ENCODE measurements around the gene SCGB1A1. TPM values are rescaled to one million over a fixed set of nuclear protein-coding genes. Genes with fewer than 3 reads are reported as not detected.
A peak's percentile ranks its signal among the peaks of the same experiment; 100 is the strongest.

The SCGB1A1 gene
- total RNA-seq, 2 experiments from 2014 or later: not detected

DNA sequence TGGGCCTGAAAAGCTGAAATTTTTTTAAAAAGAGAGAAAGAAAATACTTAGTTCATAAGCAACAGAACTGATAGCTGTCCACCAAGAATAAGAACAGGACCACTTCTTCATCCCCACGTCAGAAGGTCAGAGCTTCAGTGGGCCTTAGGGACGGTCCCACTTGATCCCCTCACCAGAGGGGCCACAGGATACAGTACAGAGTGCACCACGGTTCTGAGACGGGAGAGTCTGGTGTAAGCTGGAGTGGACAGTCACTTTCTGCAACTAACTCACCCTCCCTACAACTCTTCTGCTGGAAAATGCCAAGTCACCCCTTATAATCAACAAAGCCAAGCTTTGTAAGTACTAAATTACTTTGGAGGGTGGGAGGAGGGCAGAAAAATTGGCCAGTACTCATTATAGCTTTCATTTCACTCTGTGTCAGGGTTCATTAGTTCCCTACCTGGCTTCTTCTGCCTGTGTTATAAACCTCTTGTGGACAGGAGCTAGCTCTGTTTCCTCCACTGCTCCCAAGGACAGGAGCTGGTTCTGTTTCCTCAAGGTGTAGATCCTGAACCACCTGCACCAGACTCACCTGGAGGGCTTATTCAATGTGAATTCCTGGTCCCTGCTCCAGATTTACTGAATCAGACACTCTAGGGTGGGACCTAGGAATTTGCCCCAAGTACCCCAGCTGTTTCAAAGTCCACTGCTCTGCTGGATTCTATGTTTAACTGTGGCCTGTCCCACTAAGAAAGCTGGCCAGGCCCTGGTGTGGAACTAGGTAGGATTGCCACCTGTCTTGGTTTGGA lies 39.6 kb downstream of the SCGB1A1 start:
- Mint-ChIP-seq H3K4me1 (ENCODE audit: low read depth) (peaks cover 3% of the 10 kb centered on the region), H3K27me3 (no peaks in the 10 kb centered on the region), H3K9me3 (no peaks in the 10 kb centered on the region), H3K4me3 (no peak overlapping the region), H3K27ac (no peak overlapping the region), H3K36me3 (no peaks in the 10 kb centered on the region)
- intact Hi-C loops (cut with micrococcal nuclease): no loop called here
- POLR2A ChIA-PET: no interaction called here
- DNase-seq: no peak
- CTCF ChIA-PET: interaction anchor here (1.0 to 1.6 kb wide), 2 partner anchors 34 to 63 kb away, joined by 3 to 6 read pairs; no protein-coding TSS in a partner anchor

DNA sequence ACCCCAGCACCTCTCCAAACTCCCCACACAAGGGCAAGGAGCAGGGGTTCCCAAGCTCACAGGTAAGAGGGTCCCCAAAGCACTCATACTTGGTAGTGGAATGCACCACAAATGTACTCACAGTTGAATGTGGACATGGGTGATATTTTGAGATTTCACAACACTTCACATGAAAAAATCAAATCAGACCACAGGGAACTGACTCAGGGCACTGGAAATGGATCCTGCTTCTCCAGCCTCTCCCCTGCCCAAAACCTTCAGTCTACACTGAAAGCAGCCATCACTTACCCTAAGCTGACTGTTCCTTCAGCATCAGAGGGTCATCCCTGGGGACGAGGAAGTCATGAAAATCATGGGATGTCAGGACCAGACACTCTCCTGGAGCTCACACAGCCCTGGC lies 40.2 kb downstream of the SCGB1A1 start:
- ChIA-PET POLR2A (no interaction called here), CTCF (interaction anchor here (1.0 to 1.6 kb wide), 2 partner anchors 34 to 64 kb away, joined by 3 to 6 read pairs; no protein-coding TSS in a partner anchor)
- Mint-ChIP-seq H3K36me3 (no peaks in the 10 kb centered on the region), H3K27ac (no peak overlapping the region), H3K4me1 (ENCODE audit: low read depth) (peaks cover 4% of the 10 kb centered on the region), H3K27me3 (no peaks in the 10 kb centered on the region), H3K4me3 (no peak overlapping the region), H3K9me3 (no peaks in the 10 kb centered on the region)
- DNase-seq: no peak
- intact Hi-C loops (cut with micrococcal nuclease): no loop called here

DNA sequence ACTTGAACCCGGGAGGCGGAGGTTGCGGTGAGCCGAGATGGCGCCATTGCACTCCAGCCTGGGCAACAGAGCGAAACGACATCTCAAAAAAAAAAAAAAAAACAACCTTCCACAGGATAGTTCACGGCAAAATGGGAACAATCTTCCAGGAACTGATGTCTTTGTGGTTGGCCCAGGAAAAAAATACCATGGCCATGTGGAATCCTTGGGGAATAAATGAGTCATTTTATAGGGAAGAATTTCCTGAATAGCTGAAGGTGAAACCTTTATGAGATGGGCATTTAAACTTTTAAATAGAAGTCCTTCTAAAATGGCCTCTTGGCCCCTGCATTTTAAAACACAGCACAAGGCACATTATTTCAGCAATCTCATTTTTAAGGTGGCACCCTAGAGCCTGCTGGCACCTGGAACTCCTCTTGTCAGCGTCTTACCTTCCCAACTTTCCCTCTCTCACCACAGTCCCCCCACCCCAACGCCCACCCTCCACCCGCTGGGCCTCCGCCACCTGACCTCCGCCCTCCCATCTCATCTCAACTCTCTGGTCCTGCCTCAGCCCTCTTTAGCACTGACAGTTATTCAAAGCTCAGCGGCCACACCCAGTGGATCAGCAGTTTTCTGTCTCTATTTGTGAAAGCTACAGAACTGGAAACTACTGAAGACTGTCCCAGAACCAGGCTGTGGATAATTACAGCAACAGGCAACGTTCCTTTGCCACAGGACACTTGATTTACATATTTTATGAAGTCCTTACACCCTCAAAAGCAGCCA lies 43.1 kb downstream of the SCGB1A1 start:
- intact Hi-C loops (cut with micrococcal nuclease): no loop called here
- H3K27me3 Mint-ChIP-seq: no peaks in the 10 kb centered on the region
- H3K27ac Mint-ChIP-seq: no peak overlapping the region
- no peaks in the 10 kb centered on the region for H3K36me3 Mint-ChIP-seq
- DNase-seq: no peak
- no peaks in the 10 kb centered on the region for H3K9me3 Mint-ChIP-seq
- ChIA-PET CTCF (interaction anchor here (1.9 kb wide), 1 partner anchor 37 kb away, joined by 7 read pairs; no protein-coding TSS in a partner anchor), POLR2A (no interaction called here)
- H3K4me1 Mint-ChIP-seq (ENCODE audit: low read depth): peaks cover 4% of the 10 kb centered on the region
- no peak overlapping the region for H3K4me3 Mint-ChIP-seq

DNA sequence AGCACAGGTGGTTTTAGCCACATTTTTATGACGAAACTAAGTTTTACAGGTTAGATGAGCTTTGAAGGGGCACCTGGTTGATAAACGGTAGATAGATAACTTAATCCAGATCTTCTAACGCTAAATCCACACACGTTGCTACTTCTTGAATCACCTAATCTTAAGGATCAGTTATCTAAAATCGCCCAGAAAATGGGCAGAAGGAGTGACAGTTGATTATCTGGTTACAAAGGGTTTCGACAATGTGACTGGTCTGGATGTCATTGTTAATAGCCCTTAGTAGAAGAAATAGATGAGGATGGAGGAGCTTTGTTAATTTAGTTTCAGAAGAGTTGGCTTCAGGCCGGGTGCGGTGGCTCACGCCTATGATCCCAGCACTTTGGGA lies 43.7 kb downstream of the SCGB1A1 start:
- Mint-ChIP-seq H3K4me1 (ENCODE audit: low read depth) (peaks cover 4% of the 10 kb centered on the region), H3K27ac (no peak overlapping the region), H3K9me3 (no peaks in the 10 kb centered on the region), H3K36me3 (no peaks in the 10 kb centered on the region), H3K27me3 (no peaks in the 10 kb centered on the region), H3K4me3 (no peak overlapping the region)
- DNase-seq: no peak
- POLR2A ChIA-PET: no interaction called here
- intact Hi-C loops (cut with micrococcal nuclease): no loop called here
- CTCF ChIA-PET: interaction anchor here (1.9 kb wide), 1 partner anchor 38 kb away, joined by 7 read pairs; no protein-coding TSS in a partner anchor

DNA sequence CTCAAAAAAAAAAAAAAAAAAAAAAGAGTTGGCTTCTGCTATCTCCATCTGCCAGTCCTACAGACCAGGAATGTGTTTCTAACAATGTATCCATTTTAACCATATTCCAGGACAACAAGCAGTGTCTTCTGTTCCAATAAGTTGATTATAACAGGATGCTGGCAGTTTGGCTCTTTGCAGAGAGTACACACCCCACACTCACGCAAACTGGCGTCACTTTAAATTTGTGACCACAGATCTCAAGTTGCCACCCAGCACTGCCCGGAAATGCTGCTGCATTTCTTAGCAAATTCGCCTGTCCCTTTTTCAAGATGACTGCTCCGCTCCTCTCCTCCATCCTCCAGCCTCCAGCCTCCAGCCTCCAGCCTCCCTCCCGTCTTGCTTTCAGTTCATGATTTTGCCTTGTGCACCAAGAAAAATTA lies 44.3 kb downstream of the SCGB1A1 start:
- Mint-ChIP-seq H3K4me3 (no peak overlapping the region), H3K27ac (no peak overlapping the region)
- CTCF ChIA-PET: interaction anchor here (1.5 to 1.9 kb wide), 2 partner anchors 38 to 39 kb away, joined by 3 to 7 read pairs; no protein-coding TSS in a partner anchor

DNA sequence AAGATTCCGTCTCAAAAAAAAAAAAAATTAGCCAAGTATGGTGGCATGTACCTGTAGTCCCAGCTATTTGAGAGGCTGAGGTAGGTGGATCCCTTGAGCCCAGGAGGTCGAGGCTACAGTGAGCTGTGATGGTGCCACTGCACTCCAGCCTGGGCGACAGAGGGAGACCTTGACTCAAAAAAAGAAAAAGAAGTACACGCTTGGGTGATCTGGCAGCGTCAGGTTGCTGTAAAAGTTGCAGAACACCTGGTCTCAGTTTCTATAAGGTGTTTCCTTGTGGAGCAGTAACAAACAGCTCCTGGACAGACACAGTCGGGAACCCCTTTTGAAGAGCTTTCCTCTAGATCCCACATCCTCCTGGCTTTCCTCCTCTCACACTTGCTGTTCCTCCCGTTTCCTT lies 45.8 kb downstream of the SCGB1A1 start:
- ChIA-PET POLR2A (no interaction called here), CTCF (interaction anchor here (1.5 kb wide), 1 partner anchor 40 kb away, joined by 3 read pairs; no protein-coding TSS in a partner anchor)
- Mint-ChIP-seq H3K9me3 (no peaks in the 10 kb centered on the region), H3K4me1 (ENCODE audit: low read depth) (peaks cover 4% of the 10 kb centered on the region), H3K4me3 (no peak overlapping the region), H3K27ac (no peak overlapping the region), H3K27me3 (no peaks in the 10 kb centered on the region), H3K36me3 (no peaks in the 10 kb centered on the region)
- no peak for DNase-seq
- intact Hi-C loops (cut with micrococcal nuclease): no loop called here

More for the DNA sequence above, 44.3 kb downstream of the SCGB1A1 start:
- no peaks in the 10 kb centered on the region for H3K36me3 Mint-ChIP-seq
- peaks cover 4% of the 10 kb centered on the region for H3K4me1 Mint-ChIP-seq (ENCODE audit: low read depth)
- no peaks in the 10 kb centered on the region for H3K9me3 Mint-ChIP-seq
- DNase-seq: peak; percentile 17
- H3K27me3 Mint-ChIP-seq: no peaks in the 10 kb centered on the region
- POLR2A ChIA-PET: no interaction called here
- intact Hi-C loops (cut with micrococcal nuclease): no loop called here

DNA sequence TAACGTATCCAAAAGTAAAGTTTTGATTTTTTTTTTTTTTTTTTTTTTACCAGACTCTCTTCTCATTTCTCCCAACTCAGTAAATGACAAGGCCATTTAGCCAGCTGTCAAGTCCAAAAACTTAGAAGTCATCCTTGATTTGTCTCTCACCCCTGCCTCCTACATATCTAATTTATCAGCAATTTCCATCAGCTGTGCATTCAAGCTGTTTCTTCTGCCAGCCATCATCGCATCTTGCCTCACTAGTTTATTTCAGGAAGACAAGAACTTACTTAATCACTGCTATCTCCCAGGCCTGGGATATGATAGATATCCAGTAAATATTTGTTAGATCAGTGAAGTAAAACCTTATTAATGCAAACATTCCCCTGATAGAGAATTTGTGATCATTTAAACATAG lies 47.6 kb downstream of the SCGB1A1 start:
- POLR2A ChIA-PET: no interaction called here
- intact Hi-C loops (cut with micrococcal nuclease): no loop called here
- CTCF ChIA-PET: interaction anchor here (1.5 kb wide), 1 partner anchor 76 kb away, joined by 4 read pairs; no protein-coding TSS in a partner anchor

DNA sequence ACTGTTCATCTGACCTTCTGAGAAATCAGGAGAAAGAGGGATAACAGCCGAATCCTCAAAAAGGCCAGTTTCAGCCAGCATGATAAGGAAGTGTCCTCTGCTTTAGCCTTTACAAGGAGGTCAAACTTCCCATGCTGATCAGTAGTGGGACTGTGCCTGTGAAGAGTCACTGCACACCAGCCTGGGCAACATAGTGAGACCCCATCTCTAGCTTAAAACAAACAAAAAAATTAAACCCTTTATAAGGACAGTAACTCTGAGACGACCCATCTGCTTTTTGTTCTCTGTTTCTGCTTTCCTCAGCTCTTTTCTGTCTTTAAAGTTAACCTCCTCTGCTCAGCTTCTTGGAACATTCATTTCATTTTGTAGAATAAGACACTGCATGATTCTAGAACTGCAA lies 49.7 kb downstream of the SCGB1A1 start:
- no peak overlapping the region for H3K4me3 Mint-ChIP-seq
- no peaks in the 10 kb centered on the region for H3K9me3 Mint-ChIP-seq
- H3K27ac Mint-ChIP-seq: no peak overlapping the region
- no peaks in the 10 kb centered on the region for H3K27me3 Mint-ChIP-seq
- DNase-seq: no peak
- intact Hi-C loops (cut with micrococcal nuclease): no loop called here
- peaks cover 5% of the 10 kb centered on the region for H3K4me1 Mint-ChIP-seq (ENCODE audit: low read depth)
- ChIA-PET POLR2A (no interaction called here), CTCF (interaction anchor here (0.6 to 1.0 kb wide), 3 partner anchors 18 to 107 kb away, joined by 3 to 4 read pairs (median 3); no protein-coding TSS in a partner anchor)
- no peaks in the 10 kb centered on the region for H3K36me3 Mint-ChIP-seq

More for the DNA sequence above, 47.6 kb downstream of the SCGB1A1 start:
- no peaks in the 10 kb centered on the region for H3K36me3 Mint-ChIP-seq
- no peak for DNase-seq
- peaks cover 4% of the 10 kb centered on the region for H3K4me1 Mint-ChIP-seq (ENCODE audit: low read depth)
- H3K4me3 Mint-ChIP-seq: no peak overlapping the region
- H3K27ac Mint-ChIP-seq: no peak overlapping the region
- H3K27me3 Mint-ChIP-seq: no peaks in the 10 kb centered on the region
- H3K9me3 Mint-ChIP-seq: no peaks in the 10 kb centered on the region

DNA sequence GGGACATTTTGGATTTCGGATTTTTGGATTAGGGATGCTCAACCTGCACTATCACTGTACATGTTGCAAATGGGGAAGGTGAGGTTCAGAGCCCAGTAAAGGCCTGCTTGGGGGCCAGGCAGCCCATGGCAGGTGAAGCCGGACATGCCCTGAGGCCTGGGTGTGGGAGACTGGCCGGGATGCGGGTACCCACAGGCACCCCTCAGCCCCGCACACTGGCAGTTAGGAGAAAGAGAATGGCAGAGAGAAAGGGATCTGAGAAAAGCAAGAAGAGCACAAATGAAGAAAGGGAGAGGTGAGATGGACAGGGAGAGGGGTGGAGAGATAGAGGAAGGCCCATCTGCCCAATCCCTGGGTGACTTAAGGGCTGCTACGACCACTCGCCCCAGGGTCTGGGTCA lies 52.8 kb downstream of the SCGB1A1 start:
- no peak overlapping the region for H3K27ac Mint-ChIP-seq
- peaks cover 5% of the 10 kb centered on the region for H3K4me1 Mint-ChIP-seq (ENCODE audit: low read depth)
- ChIA-PET CTCF (no interaction called here), POLR2A (no interaction called here)
- H3K36me3 Mint-ChIP-seq: no peaks in the 10 kb centered on the region
- DNase-seq: no peak
- no peak overlapping the region for H3K4me3 Mint-ChIP-seq
- H3K27me3 Mint-ChIP-seq: no peaks in the 10 kb centered on the region
- no peaks in the 10 kb centered on the region for H3K9me3 Mint-ChIP-seq
- intact Hi-C loops (cut with micrococcal nuclease): no loop called here

DNA sequence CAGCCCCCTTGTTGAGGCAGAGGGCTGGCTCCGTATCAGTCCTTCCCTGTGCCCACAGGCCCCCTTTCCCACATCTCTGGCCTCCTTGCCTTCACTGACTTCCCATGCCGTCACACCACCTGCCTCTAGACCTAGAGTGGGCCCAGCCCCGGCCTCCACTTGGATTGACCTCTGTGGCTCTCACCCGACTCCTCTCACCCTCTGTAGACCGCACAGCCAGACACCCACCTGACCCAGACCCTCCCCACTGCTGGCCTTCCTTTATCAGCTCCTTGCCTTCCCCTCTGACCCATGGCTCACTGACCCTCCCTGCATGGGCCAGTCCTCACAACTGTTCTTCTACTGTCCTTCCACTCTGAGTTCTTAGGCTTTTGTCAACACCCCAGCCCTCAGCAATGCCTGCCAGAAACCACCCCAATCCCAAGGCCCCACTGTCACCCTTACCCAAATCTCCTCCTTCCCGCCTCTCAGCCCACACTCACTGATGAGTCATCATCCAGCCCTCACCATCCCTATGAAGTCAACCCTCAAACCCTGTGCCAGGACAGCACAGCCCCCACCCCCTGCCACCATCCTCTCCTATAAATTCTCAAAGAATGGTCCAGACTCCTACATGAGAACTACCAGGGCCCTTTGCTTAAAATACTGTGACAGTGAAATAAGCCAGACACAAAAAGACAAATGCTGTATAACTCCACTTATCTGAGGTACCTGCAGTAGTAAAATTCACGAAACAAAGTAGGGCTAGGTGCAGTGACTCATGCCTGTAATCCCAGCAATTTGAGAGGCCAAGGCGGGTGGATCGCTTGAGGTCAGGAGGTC lies 53.4 kb downstream of the SCGB1A1 start:
- intact Hi-C loops (cut with micrococcal nuclease): no loop called here
- Mint-ChIP-seq H3K27me3 (no peaks in the 10 kb centered on the region), H3K36me3 (no peaks in the 10 kb centered on the region), H3K27ac (no peak overlapping the region), H3K4me3 (no peak overlapping the region), H3K4me1 (ENCODE audit: low read depth) (peaks cover 5% of the 10 kb centered on the region), H3K9me3 (no peaks in the 10 kb centered on the region)
- ChIA-PET POLR2A (no interaction called here), CTCF (no interaction called here)
- peak; percentile 12 for DNase-seq

Measured in activated CD4-positive, alpha-beta memory T cell treated with anti-CD3 and anti-CD28 coated beads for 36 hours (primary cell).